Activated B cell treated with CpG ODN at 0.5 μM for 24 hours (primary cell): Measurements from ENCODE around the gene ADAMTS7. TPM values are rescaled to one million over a fixed set of nuclear protein-coding genes. Genes with fewer than 3 reads are reported as not detected.

Experiments used
- ATAC-seq: fragments of 200-7000 bp; cut with Tn5 transposase; one replicate; pipeline ENCODE4 v1.10.0; 2021; ENCODE audit warnings: low read depth, mild to moderate bottlenecking, moderate library complexity
- CTCF ChIA-PET: fragments of 350-600 bp; sonication (Branson Sonifier 250); formaldehyde crosslinking; loops from one replicate; lab custom pipeline; 2021; ENCODE audit warnings: antibody characterized with exemption; lab: Charles Lee
- POLR2A ChIA-PET: fragments of 350-600 bp; sonication (Branson Sonifier 250); formaldehyde crosslinking; loops from one replicate; lab custom pipeline; 2021; ENCODE audit warnings: antibody characterized with exemption; lab: Charles Lee
- DNase-seq: peaks from one replicate; pipeline ENCODE4 v3.0.0; 2022
- H3K27ac Mint-ChIP-seq: one replicate; pipeline ENCODE4 v1.8.0; 2020; ENCODE audit warnings: mixed read lengths
- H3K27me3 Mint-ChIP-seq: one replicate; pipeline ENCODE4 v1.8.0; 2021; ENCODE audit warnings: mixed read lengths
- H3K36me3 Mint-ChIP-seq: one replicate; pipeline ENCODE4 v1.8.0; 2021; ENCODE audit warnings: low read depth, mixed read lengths
- H3K4me1 Mint-ChIP-seq: one replicate; pipeline ENCODE4 v1.8.0; 2021; ENCODE audit warnings: mixed read lengths
- H3K4me3 Mint-ChIP-seq: one replicate; pipeline ENCODE4 v1.8.0; 2020; ENCODE audit warnings: mild to moderate bottlenecking, mixed read lengths
- H3K9me3 Mint-ChIP-seq: one replicate; pipeline ENCODE4 v1.8.0; 2020; ENCODE audit warnings: mixed read lengths
- intact Hi-C: fragments of 100-400 bp; cut with micrococcal nuclease; formaldehyde crosslinking; loops from one replicate; pipeline ENCODE4 v1.15.1; 2024
- total RNA-seq: library from RNA; stranded (reverse); gene quantifications from 2 replicates; pipeline ENCODE4 v1.2.3, GENCODE V29; 2022
- TF ChIP-seq, protein P1 (sequence below): fragments of 200-600 bp; IDR thresholded peaks from one replicate; pipeline ENCODE4 v1.8.0; 2022; ENCODE audit warnings: antibody characterized with exemption, mild to moderate bottlenecking

ADAMTS7 gene
- total RNA-seq, 1 donor from 2014 or later = 14.1 TPM

DNA sequence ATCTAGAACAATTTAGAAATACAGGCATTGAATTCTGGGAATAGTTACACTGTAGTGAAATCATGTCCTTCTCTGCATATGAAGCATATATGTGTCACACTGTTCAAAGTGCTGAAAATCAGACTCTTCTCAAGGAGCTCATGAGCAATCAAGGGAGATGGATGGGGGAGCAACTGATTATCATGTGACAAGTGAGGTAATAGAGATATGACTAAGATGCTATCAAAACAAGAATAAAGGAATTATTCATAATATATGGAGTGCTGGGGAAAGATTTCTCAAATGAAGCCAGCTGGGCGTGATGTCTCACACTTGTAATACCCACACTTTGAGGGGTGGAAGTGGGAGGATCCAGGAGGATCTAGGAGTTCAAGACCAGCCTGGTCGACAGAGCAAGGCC is 95.3 kb downstream of the ADAMTS7 start:
- POLR2A ChIA-PET = no interaction called here
- Mint-ChIP-seq H3K27me3 (peaks cover 29% of the 10 kb centered on the region), H3K9me3 (peaks cover 2% of the 10 kb centered on the region), H3K4me3 (no peak overlapping the region), H3K27ac (no peak overlapping the region), H3K4me1 (no peaks in the 10 kb centered on the region), H3K36me3 (no peaks in the 10 kb centered on the region)
- DNase-seq (no peak), ATAC-seq (no peak)
- intact Hi-C loops = no loop called here
- CTCF ChIA-PET = no interaction called here
- TF ChIP-seq, protein P1, sequence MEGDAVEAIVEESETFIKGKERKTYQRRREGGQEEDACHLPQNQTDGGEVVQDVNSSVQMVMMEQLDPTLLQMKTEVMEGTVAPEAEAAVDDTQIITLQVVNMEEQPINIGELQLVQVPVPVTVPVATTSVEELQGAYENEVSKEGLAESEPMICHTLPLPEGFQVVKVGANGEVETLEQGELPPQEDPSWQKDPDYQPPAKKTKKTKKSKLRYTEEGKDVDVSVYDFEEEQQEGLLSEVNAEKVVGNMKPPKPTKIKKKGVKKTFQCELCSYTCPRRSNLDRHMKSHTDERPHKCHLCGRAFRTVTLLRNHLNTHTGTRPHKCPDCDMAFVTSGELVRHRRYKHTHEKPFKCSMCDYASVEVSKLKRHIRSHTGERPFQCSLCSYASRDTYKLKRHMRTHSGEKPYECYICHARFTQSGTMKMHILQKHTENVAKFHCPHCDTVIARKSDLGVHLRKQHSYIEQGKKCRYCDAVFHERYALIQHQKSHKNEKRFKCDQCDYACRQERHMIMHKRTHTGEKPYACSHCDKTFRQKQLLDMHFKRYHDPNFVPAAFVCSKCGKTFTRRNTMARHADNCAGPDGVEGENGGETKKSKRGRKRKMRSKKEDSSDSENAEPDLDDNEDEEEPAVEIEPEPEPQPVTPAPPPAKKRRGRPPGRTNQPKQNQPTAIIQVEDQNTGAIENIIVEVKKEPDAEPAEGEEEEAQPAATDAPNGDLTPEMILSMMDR = no peak

DNA sequence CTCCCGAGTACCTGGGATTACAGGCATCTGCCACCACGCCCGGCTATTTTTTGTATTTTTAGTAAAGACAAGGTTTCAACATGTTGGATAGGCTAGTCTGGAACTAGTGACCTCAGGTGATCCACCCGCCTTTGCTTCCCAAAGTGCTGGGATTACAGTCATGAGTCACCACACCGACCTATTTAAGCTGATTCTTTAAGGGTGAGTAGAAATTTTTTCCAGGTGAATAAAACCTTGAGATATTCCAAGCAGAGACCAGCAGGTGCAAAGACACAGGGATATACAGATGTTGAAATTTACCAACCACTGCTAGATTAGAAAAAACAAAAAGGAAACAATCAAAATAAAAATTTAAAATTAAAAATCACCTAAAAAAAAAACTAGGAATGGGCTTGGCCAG is 95.8 kb downstream of the ADAMTS7 start:
- H3K4me3 Mint-ChIP-seq = no peak overlapping the region
- POLR2A ChIA-PET = no interaction called here
- H3K27me3 Mint-ChIP-seq = peaks cover 29% of the 10 kb centered on the region
- H3K36me3 Mint-ChIP-seq = no peaks in the 10 kb centered on the region
- CTCF ChIA-PET = no interaction called here
- no peaks in the 10 kb centered on the region for H3K4me1 Mint-ChIP-seq
- peaks cover 2% of the 10 kb centered on the region for H3K9me3 Mint-ChIP-seq
- TF ChIP-seq, protein P1 = no peak
- ATAC-seq (no peak), DNase-seq (no peak)
- intact Hi-C loops = no loop called here
- no peak overlapping the region for H3K27ac Mint-ChIP-seq

DNA sequence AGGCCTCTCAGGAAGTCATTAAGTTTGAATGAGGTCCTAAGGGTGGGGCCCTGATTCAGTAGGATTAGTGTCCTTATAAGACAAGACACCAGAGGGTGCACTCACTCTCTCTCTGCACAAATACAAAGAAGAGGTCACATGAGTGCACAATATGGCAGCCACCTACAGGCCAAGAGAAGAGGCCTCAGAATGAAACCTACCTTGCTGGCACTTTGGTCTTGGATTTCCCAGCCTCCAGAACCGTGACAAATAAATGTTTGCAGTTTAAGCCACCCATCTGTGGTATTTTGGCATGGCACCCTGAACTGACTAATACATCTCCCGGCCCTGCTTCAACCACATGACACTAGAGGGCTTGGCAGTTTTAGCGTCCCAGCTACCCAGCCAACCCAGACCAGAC is 96.4 kb downstream of the ADAMTS7 start:
- ATAC-seq (no peak), DNase-seq (no peak)
- peaks cover 34% of the 10 kb centered on the region for H3K27me3 Mint-ChIP-seq
- TF ChIP-seq, protein P1 = no peak
- CTCF ChIA-PET = no interaction called here
- no peak overlapping the region for H3K27ac Mint-ChIP-seq
- intact Hi-C loops = no loop called here
- H3K4me3 Mint-ChIP-seq = no peak overlapping the region
- no peaks in the 10 kb centered on the region for H3K4me1 Mint-ChIP-seq
- H3K36me3 Mint-ChIP-seq = no peaks in the 10 kb centered on the region
- POLR2A ChIA-PET = no interaction called here
- H3K9me3 Mint-ChIP-seq = peaks cover 2% of the 10 kb centered on the region

DNA sequence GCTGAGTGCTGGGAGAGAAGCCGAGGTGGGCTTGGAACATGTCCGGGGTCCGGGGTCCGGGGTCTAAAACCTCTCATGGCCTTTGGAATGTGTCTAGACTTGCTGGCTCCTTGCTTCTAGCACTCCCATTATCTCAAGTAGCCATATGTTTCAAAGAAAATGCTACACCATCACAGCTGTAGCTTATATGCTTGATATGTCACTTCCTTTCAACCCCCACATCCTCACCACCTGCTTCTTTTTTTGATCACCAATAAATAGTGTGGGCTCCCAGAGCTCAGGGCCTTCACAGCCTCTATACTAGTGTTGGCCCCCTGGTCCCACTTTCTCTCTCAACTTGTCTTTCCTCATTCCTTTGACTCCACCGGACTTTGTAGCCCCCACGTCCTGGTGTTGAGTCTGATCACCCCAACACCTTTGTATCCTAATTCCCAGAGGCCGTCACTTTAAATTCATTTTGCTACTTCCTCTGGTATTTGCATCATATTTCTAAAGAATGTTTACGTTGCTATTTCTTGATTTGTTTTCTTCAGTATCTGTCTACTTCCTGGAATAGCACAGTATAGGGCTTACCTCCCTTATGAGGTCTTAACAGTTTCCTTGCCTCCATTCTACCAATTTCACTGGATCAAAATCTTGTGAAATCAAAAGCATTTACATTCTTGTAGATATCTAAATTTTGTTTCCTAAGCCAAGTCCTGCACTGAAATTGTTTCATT is 98.3 kb downstream of the ADAMTS7 start:
- ATAC-seq (no peak), DNase-seq (no peak)
- Mint-ChIP-seq H3K4me1 (peaks cover 6% of the 10 kb centered on the region), H3K36me3 (no peaks in the 10 kb centered on the region), H3K27ac (no peak overlapping the region), H3K27me3 (peaks cover 30% of the 10 kb centered on the region), H3K4me3 (no peak overlapping the region), H3K9me3 (peaks cover 2% of the 10 kb centered on the region)
- intact Hi-C loops = no loop called here
- ChIA-PET POLR2A (no interaction called here), CTCF (no interaction called here)
- TF ChIP-seq, protein P1 = no peak

DNA sequence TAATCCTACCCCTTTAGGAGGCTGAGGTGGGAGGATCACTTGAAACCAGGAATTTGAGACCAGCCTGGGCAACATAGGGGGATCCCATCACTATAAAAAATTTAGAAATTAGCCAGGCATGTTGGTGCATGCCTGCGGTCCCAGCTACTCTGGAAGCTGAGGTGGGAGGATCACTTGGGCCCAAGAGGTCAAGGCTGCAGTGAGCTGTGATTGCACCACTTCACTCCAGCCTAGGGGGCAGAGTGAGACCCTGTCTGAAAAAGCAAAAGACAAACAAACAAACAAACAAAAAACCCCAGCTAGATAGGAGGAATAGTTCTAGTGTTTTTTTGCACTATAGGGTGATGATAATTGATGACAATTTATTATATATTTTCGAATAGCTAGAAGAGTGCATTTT is 99.6 kb downstream of the ADAMTS7 start:
- no peak for DNase-seq
- peaks cover 2% of the 10 kb centered on the region for H3K9me3 Mint-ChIP-seq
- ChIA-PET POLR2A (no interaction called here), CTCF (no interaction called here)
- H3K4me3 Mint-ChIP-seq = no peak overlapping the region
- peaks cover 6% of the 10 kb centered on the region for H3K4me1 Mint-ChIP-seq
- peaks cover 33% of the 10 kb centered on the region for H3K27me3 Mint-ChIP-seq
- ATAC-seq = no peak
- no peak overlapping the region for H3K27ac Mint-ChIP-seq
- no peaks in the 10 kb centered on the region for H3K36me3 Mint-ChIP-seq
- intact Hi-C loops = no loop called here
- TF ChIP-seq, protein P1 = no peak
